HL-60 (cell line): ENCODE measurements around the gene CSF1R.

Experiments
- CTCF ChIP-seq: IDR thresholded peaks from one replicate; pipeline ENCODE4 v1.5.1; 2011; ENCODE audit warnings: low read length, control low read depth, inconsistent platforms; ENCODE audit not compliant: insufficient read depth
- GABPA ChIP-seq: IDR thresholded peaks from 2 replicates; pipeline ENCODE4 v1.6.1; 2012; ENCODE audit warnings: low read depth
- POLR2AphosphoS5 ChIP-seq: IDR thresholded peaks from 2 replicates; pipeline ENCODE4 v1.6.1; 2012; ENCODE audit warnings: low read depth
- REST ChIP-seq: IDR thresholded peaks from 2 replicates; pipeline ENCODE4 v1.6.1; 2012; ENCODE audit warnings: low read depth; ENCODE audit not compliant: insufficient replicate concordance

GRCh38 chr5:150021491-150022157 lies 64.7 kb downstream of the CSF1R start:
- TF ChIP-seq CTCF (no peak), POLR2AphosphoS5 (no peak), REST (no peak), GABPA (no peak)
